Adipose tissue (tissue), 3 donors: ENCODE data around the gene KCTD5. TPM values are rescaled to one million over a fixed set of nuclear protein-coding genes. Genes with fewer than 3 reads are reported as not detected.

Source experiments
- H3K27ac ChIP-seq: one replicate; pipeline ENCODE4 v1.5.1; 2013; ENCODE audit warnings: low read depth, low read length
- WGBS, 3 donors: extraction: QIAGEN DNeasy Blood & Tissue Kit; methylation state at CpG; one replicate each; pipeline ENCODE4 v1.1.7; 2013; 5-methylcytosine and 5-hydroxymethylcytosine counted together
- polyA plus RNA-seq, 3 donors: library from polyadenylated mRNA; stranded (reverse); fragments of 200-250 nt; gene quantifications; one replicate each; pipeline ENCODE4 v1.2.3, GENCODE V29; 2013
- donor health status: healthy with polysubstance abuse.
- donor health status: Bipolar disorder and iron deficiency.
- donor health status: healthy.

KCTD5 gene
- polyA plus RNA-seq, 3 donors: 6.5 to 17.1 (median 12.2) TPM

- WGBS, 3 donors: 94 to 96% (median 94%) methylated on average over 14 of the region's 14 CpGs
- no peak overlapping the region for H3K27ac ChIP-seq
Measured at GRCh38 chr16:2704983-2705275, 22.6 kb downstream of the KCTD5 start.

DNA sequence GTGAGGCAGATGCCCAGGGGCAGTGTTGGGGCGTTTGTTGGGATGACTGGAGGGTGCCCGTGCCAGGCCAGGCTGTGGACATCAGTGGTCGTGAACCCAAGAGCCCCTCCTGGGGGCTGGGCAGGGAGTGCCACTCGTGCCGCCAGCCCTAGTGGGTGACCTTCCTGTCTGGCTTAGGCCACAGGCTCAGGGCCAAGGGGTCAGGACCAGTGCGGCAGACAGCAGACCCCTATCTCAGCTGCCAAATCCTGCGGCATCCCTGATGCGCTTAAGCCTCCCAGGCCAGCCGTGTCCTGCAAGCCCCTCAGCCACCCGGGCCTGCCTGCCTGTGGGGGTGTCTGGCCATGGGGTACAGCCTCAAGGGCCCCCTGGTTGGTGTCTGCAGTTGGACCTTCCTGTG, 23.0 kb downstream of the KCTD5 start:
- H3K27ac ChIP-seq: no peak overlapping the region
- 92 to 94% (median 94%) methylated on average over 10 of the region's 10 CpGs for WGBS, 3 donors

- WGBS, 3 donors: 93 to 96% (median 94%) methylated on average over 17 of the region's 17 CpGs
- H3K27ac ChIP-seq: no peak overlapping the region
Measured at GRCh38 chr16:2706085-2706484, 23.8 kb downstream of the KCTD5 start.

DNA sequence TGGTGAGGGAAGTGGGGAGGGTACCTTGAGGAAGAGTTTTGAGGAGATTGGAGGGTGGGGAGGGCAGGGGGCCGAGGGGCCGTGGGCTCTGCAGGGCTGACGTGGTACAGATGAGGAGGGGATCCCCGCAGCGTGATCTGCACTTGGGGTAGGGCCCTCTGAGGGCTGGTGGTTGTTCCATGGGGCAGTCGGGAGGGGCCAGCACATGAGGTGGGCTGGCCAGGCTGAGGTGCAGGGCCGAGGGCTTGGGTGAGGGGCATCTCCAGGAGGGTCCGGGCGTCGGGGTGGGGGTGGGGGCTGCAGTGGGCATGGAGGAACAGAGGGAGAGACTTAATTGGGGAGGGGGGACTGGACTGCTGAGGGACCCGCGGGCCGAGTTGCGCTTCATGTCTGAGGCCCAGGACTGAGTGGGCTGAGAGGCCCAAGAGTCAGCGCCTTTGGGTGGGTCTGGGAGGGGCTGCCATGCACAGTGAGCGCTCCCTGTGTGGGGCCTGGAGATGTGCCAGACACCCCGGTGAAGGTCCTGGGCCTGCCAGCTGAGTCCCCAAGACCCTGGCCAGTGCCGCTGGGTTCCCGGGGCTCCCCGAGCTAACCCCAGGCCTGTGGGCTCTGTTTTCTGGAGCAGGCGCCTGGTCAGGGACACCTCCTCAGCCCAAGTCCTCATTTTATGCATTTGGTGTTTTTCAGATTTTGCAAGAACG, 24.4 kb downstream of the KCTD5 start:
- 91 to 95% (median 93%) methylated on average over 22 of the region's 22 CpGs for WGBS, 3 donors

DNA sequence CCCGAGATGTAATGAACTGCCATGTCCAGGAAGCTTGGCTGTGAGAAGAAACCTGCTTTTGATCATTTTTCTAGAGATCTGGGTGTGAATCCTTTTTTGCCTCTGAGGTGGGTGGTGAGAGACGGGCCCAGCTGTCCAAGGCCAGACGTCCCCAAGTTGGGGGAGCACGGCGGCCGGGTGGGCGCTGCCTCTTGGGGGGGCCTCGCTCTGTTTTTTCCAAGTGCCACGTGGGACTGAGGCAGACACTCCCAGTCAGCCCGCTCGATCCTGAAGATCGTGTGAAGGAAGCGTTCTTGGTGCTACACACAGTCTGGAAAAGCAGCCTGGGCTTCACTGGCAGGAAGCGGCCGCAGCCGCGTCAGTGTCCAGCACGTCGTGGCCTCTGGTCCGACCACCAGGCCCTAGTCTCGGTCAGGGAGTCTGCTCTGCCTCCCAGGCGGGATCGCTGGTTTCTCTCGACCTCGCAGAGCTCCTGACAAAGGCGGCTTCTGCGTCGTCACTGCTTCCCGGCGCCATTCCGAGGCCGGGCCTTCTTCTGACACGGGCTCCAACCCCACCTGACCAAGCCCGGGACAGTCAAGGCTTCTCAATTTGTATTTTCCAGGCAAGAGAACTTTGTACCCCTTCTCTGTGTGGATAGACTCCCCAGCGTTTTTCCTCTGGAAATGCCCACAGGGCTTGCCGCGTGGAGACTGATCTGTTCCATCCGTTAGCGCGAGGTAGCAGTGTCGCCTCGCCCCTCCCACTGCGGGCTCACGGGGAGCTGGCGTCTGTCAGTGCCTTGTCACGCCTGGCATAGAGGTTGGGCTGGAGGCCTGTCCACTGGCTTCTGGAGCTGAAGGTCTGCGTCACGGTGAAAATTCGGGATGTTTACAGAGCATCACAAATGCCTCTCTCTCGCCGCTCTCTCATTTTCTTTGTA, 25.3 kb downstream of the KCTD5 start:
- H3K27ac ChIP-seq: no peak overlapping the region
- WGBS, 3 donors: 93 to 94% (median 94%) methylated on average over 51 of the region's 51 CpGs

More for the DNA sequence above, 24.4 kb downstream of the KCTD5 start:
- no peak overlapping the region for H3K27ac ChIP-seq

GRCh38 chr16:2708290-2708639, 25.9 kb downstream of the KCTD5 start:
- 91 to 93% (median 93%) methylated on average over 14 of the region's 14 CpGs for WGBS, 3 donors

DNA sequence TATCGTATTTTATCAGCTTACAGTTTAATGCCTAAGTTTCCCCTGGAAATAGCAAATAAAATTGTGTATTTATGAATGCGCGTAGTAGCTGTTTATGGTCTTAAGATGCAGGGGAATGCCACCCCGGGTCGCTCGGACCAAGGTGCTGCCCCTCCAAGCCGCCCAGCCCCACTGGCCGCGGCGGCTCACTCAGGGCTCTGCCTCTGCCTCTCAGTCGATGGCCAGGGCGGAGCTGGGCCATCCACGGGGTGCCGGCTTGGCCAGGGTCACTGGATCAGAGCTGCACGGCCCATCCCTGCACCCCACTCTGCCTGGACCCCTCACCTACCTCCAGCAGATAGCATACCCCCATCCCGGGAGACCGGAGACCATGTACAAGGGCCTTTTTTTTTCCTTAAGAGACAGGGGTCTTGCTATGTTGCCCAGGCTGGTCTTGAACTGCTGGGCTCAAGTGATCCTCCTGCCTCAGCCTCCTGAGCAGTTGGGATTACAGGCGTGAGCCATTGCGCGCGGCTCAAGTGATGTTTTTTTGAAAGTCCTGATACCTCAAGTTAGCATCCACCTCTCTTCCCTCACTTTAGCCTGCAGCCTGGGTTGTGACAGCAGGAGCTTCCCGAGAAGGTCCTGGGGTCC, 26.7 kb downstream of the KCTD5 start:
- H3K27ac ChIP-seq: no peak overlapping the region
- 93 to 96% (median 96%) methylated on average over 22 of the region's 22 CpGs for WGBS, 3 donors

More at GRCh38 chr16:2708290-2708639, 25.9 kb downstream of the KCTD5 start:
- H3K27ac ChIP-seq: no peak overlapping the region

DNA sequence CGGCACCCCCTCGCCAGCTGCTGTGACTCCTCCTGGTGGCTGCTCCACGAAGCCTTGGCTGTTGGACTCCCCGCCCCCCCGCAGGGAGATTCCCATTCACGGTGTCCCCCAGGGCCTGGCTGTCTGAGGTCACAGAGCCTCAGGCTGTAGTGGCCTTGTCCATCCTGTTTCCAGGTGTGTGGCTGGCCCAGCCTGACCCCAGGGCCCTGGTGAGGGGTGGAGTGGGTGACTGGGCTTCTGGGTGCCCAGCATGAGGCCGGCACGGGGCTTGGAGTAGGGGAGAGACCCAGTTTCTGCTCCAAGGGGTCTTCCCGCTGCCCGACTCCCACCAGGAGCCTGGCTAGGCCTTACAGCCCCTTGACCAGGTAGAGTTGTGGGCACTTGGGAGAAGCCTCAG, 27.3 kb downstream of the KCTD5 start:
- no peak overlapping the region for H3K27ac ChIP-seq
- WGBS, 3 donors: 90 to 97% (median 92%) methylated on average over 10 of the region's 10 CpGs

GRCh38 chr16:2710021-2710710, 27.8 kb downstream of the KCTD5 start:
- no peak overlapping the region for H3K27ac ChIP-seq

GRCh38 chr16:2710711-2711231, 28.4 kb downstream of the KCTD5 start:
- 60 to 74% (median 67%) methylated on average over 11 of the region's 11 CpGs for WGBS, 3 donors

More at GRCh38 chr16:2710021-2710710, 27.8 kb downstream of the KCTD5 start:
- 79 to 89% (median 84%) methylated on average over 17 to 20 of the region's 20 CpGs for WGBS, 3 donors

GRCh38 chr16:2711370-2712062, 29.2 kb downstream of the KCTD5 start:
- WGBS, 3 donors: 59 to 66% (median 62%) methylated on average over 22 of the region's 22 CpGs

More at GRCh38 chr16:2710711-2711231, 28.4 kb downstream of the KCTD5 start:
- H3K27ac ChIP-seq: no peak overlapping the region

GRCh38 chr16:2712063-2712441, 29.7 kb downstream of the KCTD5 start:
- no peak overlapping the region for H3K27ac ChIP-seq
- WGBS, 3 donors: 68 to 81% (median 78%) methylated on average over 14 of the region's 14 CpGs

More at GRCh38 chr16:2711370-2712062, 29.2 kb downstream of the KCTD5 start:
- H3K27ac ChIP-seq: no peak overlapping the region

DNA sequence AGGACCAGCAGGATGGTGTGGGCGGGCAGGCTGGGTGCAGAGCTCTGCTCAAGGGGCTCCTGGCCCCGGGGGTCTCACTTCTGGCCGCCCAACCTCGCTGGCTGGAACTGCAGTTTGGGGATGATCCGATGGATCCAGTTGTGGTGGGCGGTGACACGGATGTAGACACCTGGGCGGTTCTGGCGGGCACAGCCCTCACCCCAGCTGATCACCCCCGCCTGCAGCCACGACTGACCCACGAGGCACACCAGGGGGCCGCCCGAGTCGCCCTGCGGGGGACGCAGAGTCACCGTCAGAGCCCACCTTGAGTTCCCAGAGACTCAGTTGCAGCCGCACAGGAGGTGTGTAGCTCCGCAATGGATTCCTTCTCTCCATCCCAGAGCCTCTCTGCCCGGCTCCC, 30.2 kb downstream of the KCTD5 start:
- no peak overlapping the region for H3K27ac ChIP-seq
- 81 to 83% (median 81%) methylated on average over 20 to 21 of the region's 21 CpGs for WGBS, 3 donors

- no peak overlapping the region for H3K27ac ChIP-seq
- WGBS, 3 donors: 61 to 83% (median 71%) methylated on average over 14 of the region's 14 CpGs
Measured at GRCh38 chr16:2713523-2713922, 31.2 kb downstream of the KCTD5 start.

DNA sequence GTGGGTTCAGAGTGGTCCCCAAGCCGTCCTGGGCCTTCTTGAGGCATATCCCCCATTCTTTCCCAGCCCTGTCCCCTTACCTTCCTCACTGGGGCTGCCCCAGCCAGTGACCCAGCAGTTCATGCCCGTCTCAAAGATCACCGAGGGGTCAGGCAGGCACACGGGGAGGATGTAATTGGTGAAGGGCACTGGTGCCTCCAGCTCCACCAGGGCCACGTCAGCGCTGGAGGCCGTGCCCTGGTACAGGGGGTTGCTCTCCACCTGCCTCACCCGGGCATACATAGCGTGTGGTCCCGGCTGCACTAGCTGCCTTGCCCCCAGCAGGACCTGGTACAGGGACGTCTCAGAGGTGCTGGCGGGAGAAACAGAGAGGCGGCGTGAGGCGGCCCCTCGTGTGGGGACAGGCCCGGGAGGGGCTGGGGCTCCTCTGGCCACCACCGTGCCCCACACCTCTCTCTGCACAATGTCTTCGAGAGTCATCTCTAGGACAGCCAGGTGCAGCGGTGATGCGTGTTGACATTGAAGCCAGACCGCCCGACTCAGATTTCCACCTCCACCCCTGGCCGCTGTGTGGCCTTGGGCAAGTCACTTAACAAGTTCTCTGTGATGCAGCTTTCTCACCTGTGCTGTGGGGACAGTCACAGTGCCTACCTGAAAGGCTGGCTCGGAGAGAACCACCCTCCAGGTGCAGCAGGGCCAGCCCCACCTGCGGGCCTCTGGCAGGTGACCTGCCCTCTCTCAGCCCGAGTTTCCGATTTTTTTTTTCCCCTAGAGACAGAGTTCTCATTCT, 31.9 kb downstream of the KCTD5 start:
- H3K27ac ChIP-seq: no peak overlapping the region
- WGBS, 3 donors: 68 to 85% (median 85%) methylated on average over 28 of the region's 28 CpGs

DNA sequence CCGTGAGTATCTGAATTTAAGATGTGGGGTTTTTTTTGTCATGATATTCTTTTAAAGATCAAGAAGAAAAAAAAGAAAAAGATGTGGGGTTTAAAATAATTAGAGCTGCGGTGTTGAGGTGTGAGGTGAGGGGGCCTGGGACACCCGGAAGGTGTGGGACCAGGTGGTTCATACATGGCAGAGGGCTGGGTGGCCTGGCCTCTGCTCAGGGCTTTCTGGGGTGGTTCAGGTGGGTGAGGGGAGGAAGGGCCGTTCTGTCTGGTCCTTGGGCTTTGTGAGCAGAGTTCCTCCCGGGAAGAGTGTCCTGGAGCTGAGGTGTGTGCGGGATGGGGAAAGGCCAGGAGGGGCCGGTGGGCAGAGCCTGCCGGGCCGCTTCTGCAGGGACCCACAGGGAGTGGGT, 32.7 kb downstream of the KCTD5 start:
- H3K27ac ChIP-seq: no peak overlapping the region
- WGBS, 3 donors: 31 to 32% (median 31%) methylated on average over 8 to 9 of the region's 9 CpGs

- no peak overlapping the region for H3K27ac ChIP-seq
- 4 to 5% (median 4%) methylated on average over 30 to 33 of the region's 33 CpGs for WGBS, 3 donors
Measured at GRCh38 chr16:2715519-2715918, 33.2 kb downstream of the KCTD5 start.
